ENCODE data around the gene CDKN3. TPM values are rescaled to one million over a fixed set of nuclear protein-coding genes. Genes with fewer than 3 reads are reported as not detected.

The CDKN3 gene
- total RNA-seq, 1 donor from 2014 or later, result 4.3 TPM

DNA sequence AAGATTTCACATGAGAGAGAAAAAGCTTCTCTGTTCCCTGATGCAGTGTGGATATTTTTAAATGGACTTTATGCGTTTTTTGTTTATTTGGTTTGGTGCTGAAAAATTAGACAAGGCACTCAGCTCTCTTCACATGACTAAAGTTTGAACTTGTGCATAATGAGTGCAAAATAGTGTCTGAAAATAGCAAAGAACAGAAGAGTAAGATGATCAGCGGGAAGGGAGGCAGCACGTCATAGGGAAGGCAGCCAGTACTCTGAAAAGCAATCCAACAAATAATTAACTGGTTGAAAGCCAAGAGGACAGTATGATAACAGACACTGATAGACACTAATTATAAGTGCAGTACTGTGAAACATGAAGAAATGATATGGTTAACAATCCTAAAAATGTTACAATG is 46.6 kb upstream of the CDKN3 start:
- Histone ChIP-seq H3K4me1 (peaks cover 15% of the 10 kb centered on the region), H3K9me3 (replicated peaks) (peaks cover 18% of the 10 kb centered on the region), H3K4me3 (no peak overlapping the region), H3K27me3 (ENCODE audit: low read depth) (no peaks in the 10 kb centered on the region), H3K27ac (replicated peaks) (peak overlapping the region; percentile 73), H3K36me3 (no peaks in the 10 kb centered on the region)
- intact Hi-C loops (cut with micrococcal nuclease), result no loop called here
- TF ChIP-seq CTCF (IDR thresholded peaks at IDR 0.05; ENCODE audit: borderline replicate concordance), result no peak
- no peak for DNase-seq

DNA sequence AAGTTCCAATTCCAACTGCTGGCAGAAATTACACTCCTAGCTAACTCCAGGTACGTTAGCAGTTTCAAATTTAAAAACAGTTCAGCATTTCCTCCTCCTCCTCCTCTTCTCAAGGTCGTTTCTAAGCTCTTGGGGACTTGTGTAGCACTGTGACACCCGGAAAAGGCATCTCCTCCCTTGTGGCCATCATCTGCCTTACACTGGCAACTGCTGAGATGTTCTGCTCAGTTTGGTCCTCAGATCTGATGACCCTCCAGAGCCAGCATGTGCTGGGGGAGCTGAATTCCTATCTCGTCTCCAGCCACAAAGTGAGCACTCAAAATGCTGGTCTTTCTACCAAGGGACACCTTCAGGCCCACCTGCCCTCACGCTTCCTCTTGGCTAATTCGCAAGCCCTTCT is 43.5 kb upstream of the CDKN3 start:
- no peak for DNase-seq
- Histone ChIP-seq H3K27ac (replicated peaks) (peak overlapping the region; percentile 5), H3K4me1 (peaks cover 15% of the 10 kb centered on the region), H3K9me3 (replicated peaks) (peaks cover 18% of the 10 kb centered on the region), H3K4me3 (no peak overlapping the region), H3K36me3 (no peaks in the 10 kb centered on the region), H3K27me3 (ENCODE audit: low read depth) (peaks cover 5% of the 10 kb centered on the region)
- no peak for TF ChIP-seq CTCF (IDR thresholded peaks at IDR 0.05; ENCODE audit: borderline replicate concordance)
- intact Hi-C loops (cut with micrococcal nuclease), result no loop called here

GRCh38 chr14:54353694-54354093 is 43.1 kb upstream of the CDKN3 start:
- Histone ChIP-seq H3K4me1 (peaks cover 15% of the 10 kb centered on the region), H3K9me3 (replicated peaks) (peaks cover 18% of the 10 kb centered on the region), H3K36me3 (no peaks in the 10 kb centered on the region), H3K27ac (replicated peaks) (peak overlapping the region; percentile 5), H3K4me3 (no peak overlapping the region), H3K27me3 (ENCODE audit: low read depth) (peaks cover 9% of the 10 kb centered on the region)
- intact Hi-C loops (cut with micrococcal nuclease), result no loop called here
- no peak for TF ChIP-seq CTCF (IDR thresholded peaks at IDR 0.05; ENCODE audit: borderline replicate concordance)
- no peak for DNase-seq

GRCh38 chr14:54354096-54354495 is 42.7 kb upstream of the CDKN3 start:
- Histone ChIP-seq H3K36me3 (no peaks in the 10 kb centered on the region), H3K4me1 (peaks cover 14% of the 10 kb centered on the region), H3K9me3 (replicated peaks) (peaks cover 19% of the 10 kb centered on the region), H3K4me3 (no peak overlapping the region), H3K27me3 (ENCODE audit: low read depth) (peaks cover 11% of the 10 kb centered on the region), H3K27ac (replicated peaks) (no peak overlapping the region)
- no peak for DNase-seq
- TF ChIP-seq CTCF (IDR thresholded peaks at IDR 0.05; ENCODE audit: borderline replicate concordance), result no peak
- intact Hi-C loops (cut with micrococcal nuclease), result no loop called here

GRCh38 chr14:54354968-54355641 is 41.7 kb upstream of the CDKN3 start:
- no peak overlapping the region for H3K27ac ChIP-seq (replicated peaks)
- DNase-seq, result no peak
- intact Hi-C loops (cut with micrococcal nuclease), result no loop called here

More at GRCh38 chr14:54354968-54355641, 41.7 kb upstream of the CDKN3 start:
- H3K4me3 ChIP-seq, result no peak overlapping the region
- peaks cover 4% of the 10 kb centered on the region for H3K4me1 ChIP-seq
- TF ChIP-seq CTCF (IDR thresholded peaks at IDR 0.05; ENCODE audit: borderline replicate concordance), result no peak
- peaks cover 11% of the 10 kb centered on the region for H3K27me3 ChIP-seq (ENCODE audit: low read depth)
- no peaks in the 10 kb centered on the region for H3K36me3 ChIP-seq
- peaks cover 25% of the 10 kb centered on the region for H3K9me3 ChIP-seq (replicated peaks)
